Lung (tissue), 12 donors: Measurements from ENCODE around the gene COA4. TPM values are rescaled to one million over a fixed set of nuclear protein-coding genes. Genes with fewer than 3 reads are reported as not detected.

Experiments used
- ATAC-seq: fragments of 200-7000 bp; cut with Tn5 transposase; one replicate; pipeline ENCODE4 v1.9.1; 2020; ENCODE audit warnings: moderate number of reproducible peaks; ENCODE audit not compliant: insufficient read depth, low FRiP score
- DNase-seq, 3 donors: peaks; one replicate each; pipeline ENCODE4 v3.0.0-alpha.2; 2013 to 2017
- H3K27ac ChIP-seq, 2 donors: one replicate each; pipeline ENCODE4 v1.5.1; 2013; ENCODE audit warnings: mild to moderate bottlenecking in 2 of 2, moderate library complexity in 2 of 2, control low read depth in 1 of 2, inconsistent platforms in 1 of 2, low read depth in 1 of 2, low read length in 1 of 2
- H3K27me3 ChIP-seq, 3 donors: one replicate each; pipeline ENCODE4 v1.5.1; 2013; ENCODE audit warnings: low read length in 2 of 3; ENCODE audit not compliant: control insufficient read depth in 3 of 3, insufficient read depth in 3 of 3
- H3K36me3 ChIP-seq, 4 donors: one replicate each; pipeline ENCODE4 v1.5.1; 2013; ENCODE audit warnings: low read length in 4 of 4, mild to moderate bottlenecking in 1 of 4, moderate library complexity in 1 of 4; ENCODE audit not compliant: control insufficient read depth in 4 of 4, insufficient read depth in 4 of 4
- H3K4me1 ChIP-seq, 5 donors: one replicate each; pipeline ENCODE4 v1.5.1; 2013; ENCODE audit warnings: low read length in 5 of 5, mild to moderate bottlenecking in 2 of 5, moderate library complexity in 1 of 5; ENCODE audit not compliant: control insufficient read depth in 5 of 5, insufficient read depth in 5 of 5
- H3K4me3 ChIP-seq: one replicate; pipeline ENCODE4 v1.5.1; 2013; ENCODE audit warnings: mild to moderate bottlenecking, control low read depth, moderate library complexity
- H3K9ac ChIP-seq, 2 donors: one replicate each; pipeline ENCODE4 v1.5.1; 2013; ENCODE audit warnings: low read length in 2 of 2, control low read depth in 1 of 2; ENCODE audit not compliant: insufficient read depth in 1 of 2
- H3K9me3 ChIP-seq, 4 donors: one replicate each; pipeline ENCODE4 v1.5.1; 2013; ENCODE audit warnings: low read length in 3 of 4, mild to moderate bottlenecking in 1 of 4, moderate library complexity in 1 of 4; ENCODE audit not compliant: control insufficient read depth in 4 of 4, insufficient read depth in 3 of 4
- CTCF ChIP-seq: IDR thresholded peaks from 2 replicates; pipeline ENCODE4 v1.5.1; 2012; ENCODE audit warnings: mild to moderate bottlenecking; ENCODE audit errors: control extremely low read depth, extremely low read depth
- WGBS, 2 donors: extraction: QIAGEN DNeasy Blood & Tissue Kit; methylation state at CpG; one replicate each; pipeline ENCODE4 v1.1.7; 2013; 5-methylcytosine and 5-hydroxymethylcytosine counted together
- polyA plus RNA-seq, 2 donors: library from polyadenylated mRNA; stranded (reverse); fragments of 200-250 nt; gene quantifications; one replicate each; pipeline ENCODE4 v1.2.1, GENCODE V29; 2013
- total RNA-seq, 2 donors: library from RNA; depleted of rRNA in 1 of 2; stranded (reverse); fragments of >200 nt in 1 of 2; gene quantifications; one replicate each; pipeline ENCODE4 v1.2.1, GENCODE V29; 2014 to 2021
- donor health status: control.
- donor health status: control.
- donor health status: Bipolar disorder and iron deficiency.
- donor health status: healthy.
- donor health status: DM: yes; HTN: yes; CAD: no.

Gene COA4
- total and polyA plus RNA-seq, 4 donors, result 40.0 to 105 (median 70.2) TPM

GRCh38 chr11:73859671-73860070, 17.0 kb downstream of the COA4 start:
- Histone ChIP-seq H3K36me3 (peaks cover 0 to 14% (median 10%) of the 10 kb centered on the region in 4 donors), H3K27ac (no peak overlapping the region)

GRCh38 chr11:73856031-73856567, 20.5 kb downstream of the COA4 start:
- peaks cover 0 to 6% (median 5%) of the 10 kb centered on the region in 4 donors for H3K36me3 ChIP-seq
- no peaks in the 10 kb centered on the region for H3K9me3 ChIP-seq
- H3K27ac ChIP-seq, result no peak overlapping the region
- DNase-seq (no peak), ATAC-seq (no peak)
- no peak overlapping the region for H3K4me3 ChIP-seq
- WGBS, 2 donors, result 98 to 100% methylated on average over 1 of the region's 1 CpG
- H3K9ac ChIP-seq, result no peak overlapping the region
- peaks cover 0 to 1% (median 0%) of the 10 kb centered on the region in 5 donors for H3K4me1 ChIP-seq
- no peak for TF ChIP-seq CTCF
- H3K27me3 ChIP-seq, result no peaks in the 10 kb centered on the region

More at GRCh38 chr11:73859671-73860070, 17.0 kb downstream of the COA4 start:
- no peak for TF ChIP-seq CTCF
- DNase-seq (no peak), ATAC-seq (no peak)
- no peaks in the 10 kb centered on the region for H3K9me3 ChIP-seq
- no peak overlapping the region for H3K9ac ChIP-seq
- H3K4me1 ChIP-seq, result no peaks in the 10 kb centered on the region
- H3K4me3 ChIP-seq, result no peak overlapping the region
- 81 to 96% methylated on average over 2 of the region's 2 CpGs for WGBS, 2 donors
- no peaks in the 10 kb centered on the region for H3K27me3 ChIP-seq

- H3K27me3 ChIP-seq, result no peaks in the 10 kb centered on the region
- DNase-seq, result no peak
- TF ChIP-seq CTCF, result no peak
- no peak overlapping the region for H3K9ac ChIP-seq
- no peak overlapping the region for H3K27ac ChIP-seq
- peaks cover 0 to 3% (median 0%) of the 10 kb centered on the region in 4 donors for H3K36me3 ChIP-seq
- no peaks in the 10 kb centered on the region for H3K9me3 ChIP-seq
- ATAC-seq, result no peak
- WGBS, 2 donors, result 87 to 91% methylated on average over 1 of the region's 1 CpG
- H3K4me3 ChIP-seq, result no peak overlapping the region
- H3K4me1 ChIP-seq, result peaks cover 0 to 2% (median 0%) of the 10 kb centered on the region in 5 donors
Observed at GRCh38 chr11:73854680-73855079, 22.0 kb downstream of the COA4 start.

- ATAC-seq (no peak), DNase-seq (no peak)
- WGBS, 2 donors, result 97 to 98% methylated on average over 3 of the region's 3 CpGs
- no peaks in the 10 kb centered on the region for H3K27me3 ChIP-seq
- H3K4me3 ChIP-seq, result no peak overlapping the region
- H3K9ac ChIP-seq, result no peak overlapping the region
- no peak for TF ChIP-seq CTCF
- H3K36me3 ChIP-seq, result peaks cover 0 to 3% (median under 1%) of the 10 kb centered on the region in 4 donors
- peaks cover 0 to 2% (median 0%) of the 10 kb centered on the region in 5 donors for H3K4me1 ChIP-seq
- no peaks in the 10 kb centered on the region for H3K9me3 ChIP-seq
- no peak overlapping the region for H3K27ac ChIP-seq
Observed at GRCh38 chr11:73852049-73852448, 24.6 kb downstream of the COA4 start.
